Embryonic facial prominence (tissue), 1 donor: Measurements from ENCODE around the gene CLCNKA.

Experiments used
- DNase-seq: peaks from one replicate; pipeline ENCODE4 v3.0.0-alpha.2; 2016; ENCODE audit errors: extremely low spot score

Gene CLCNKA

GRCh38 chr1:16077406-16078245, 55.8 kb downstream of the CLCNKA start:
- DNase-seq, result no peak

- peak; percentile 63 for DNase-seq
Measured at GRCh38 chr1:16078925-16079656, 57.3 kb downstream of the CLCNKA start.

GRCh38 chr1:16080422-16081150, 58.8 kb downstream of the CLCNKA start:
- no peak for DNase-seq

- DNase-seq, result no peak
Measured at GRCh38 chr1:16081636-16082035, 59.8 kb downstream of the CLCNKA start.

- no peak for DNase-seq
Measured at GRCh38 chr1:16082283-16083038, 60.6 kb downstream of the CLCNKA start.

- DNase-seq, result no peak
Measured at GRCh38 chr1:16083486-16083885, 61.6 kb downstream of the CLCNKA start.
